ENCODE results near the gene SYTL3.

GRCh38 chr6:158776737-158777136, 126.9 kb downstream of the SYTL3 start:
- TF ChIP-seq SMC3 (IDR thresholded peaks at IDR 0.05; ENCODE audit: low read depth, low read length) = no peak
- TF ChIP-seq CTCF (IDR thresholded peaks at IDR 0.05) = no peak
- TF ChIP-seq MXI1 (IDR thresholded peaks at IDR 0.05; ENCODE audit: low read depth, low read length) = no peak
- no peak for TF ChIP-seq GABPA (IDR thresholded peaks at IDR 0.05; ENCODE audit: low read depth)
- no peak for TF ChIP-seq POLR2AphosphoS5 (IDR thresholded peaks at IDR 0.05; ENCODE audit: low read depth, low read length)
- no peak for TF ChIP-seq FOXM1 (IDR thresholded peaks at IDR 0.05; ENCODE audit: low read depth)
- no peak for TF ChIP-seq USF1 (IDR thresholded peaks at IDR 0.05; ENCODE audit: borderline replicate concordance, low read depth)
- no peak for TF ChIP-seq ZBTB33 (IDR thresholded peaks at IDR 0.05; ENCODE audit: borderline replicate concordance, low read depth)
- TF ChIP-seq RAD21 (IDR thresholded peaks at IDR 0.05; ENCODE audit: low read length) = no peak
- no peak for TF ChIP-seq GATA2 (CRISPR knock-in tag; IDR thresholded peaks at IDR 0.05)
